ENCODE measurements around the gene CFAP90.

The CFAP90 gene

GRCh38 chr5:7816535-7816901, 34.4 kb downstream of the CFAP90 start:
- no peak for DNase-seq (ENCODE audit: low spot score)

- peak; percentile 69 for DNase-seq (ENCODE audit: low spot score)
Observed at GRCh38 chr5:7815892-7816534, 34.9 kb downstream of the CFAP90 start.

GRCh38 chr5:7814816-7815215, 36.1 kb downstream of the CFAP90 start:
- no peak for DNase-seq (ENCODE audit: low spot score)

- DNase-seq (ENCODE audit: low spot score) = no peak
Observed at GRCh38 chr5:7813576-7813975, 37.4 kb downstream of the CFAP90 start.

GRCh38 chr5:7813007-7813406, 37.9 kb downstream of the CFAP90 start:
- no peak for DNase-seq (ENCODE audit: low spot score)

- no peak for DNase-seq (ENCODE audit: low spot score)
Observed at GRCh38 chr5:7811715-7812114, 39.2 kb downstream of the CFAP90 start.

GRCh38 chr5:7808998-7809397, 41.9 kb downstream of the CFAP90 start:
- no peak for DNase-seq (ENCODE audit: low spot score)

GRCh38 chr5:7805379-7805778, 45.6 kb downstream of the CFAP90 start:
- DNase-seq (ENCODE audit: low spot score) = no peak

- DNase-seq (ENCODE audit: low spot score) = no peak
Observed at GRCh38 chr5:7803937-7804336, 47.0 kb downstream of the CFAP90 start.

- no peak for DNase-seq (ENCODE audit: low spot score)
Observed at GRCh38 chr5:7802855-7803254, 48.1 kb downstream of the CFAP90 start.

- DNase-seq (ENCODE audit: low spot score) = no peak
Observed at GRCh38 chr5:7801891-7802614, 48.9 kb downstream of the CFAP90 start.

- DNase-seq (ENCODE audit: low spot score) = no peak
Observed at GRCh38 chr5:7795306-7795705, 55.6 kb downstream of the CFAP90 start.

GRCh38 chr5:7794823-7795222, 56.1 kb downstream of the CFAP90 start:
- DNase-seq (ENCODE audit: low spot score) = no peak

- DNase-seq (ENCODE audit: low spot score) = peak; percentile 36
Observed at GRCh38 chr5:7794311-7794710, 56.6 kb downstream of the CFAP90 start.

- DNase-seq (ENCODE audit: low spot score) = no peak
Observed at GRCh38 chr5:7793895-7794294, 57.0 kb downstream of the CFAP90 start.

GRCh38 chr5:7789567-7789966, 61.4 kb downstream of the CFAP90 start:
- DNase-seq (ENCODE audit: low spot score) = no peak

- no peak for DNase-seq (ENCODE audit: low spot score)
Observed at GRCh38 chr5:7787770-7788169, 63.2 kb downstream of the CFAP90 start.

GRCh38 chr5:7784683-7785380, 66.1 kb downstream of the CFAP90 start:
- no peak for DNase-seq (ENCODE audit: low spot score)

- no peak for DNase-seq (ENCODE audit: low spot score)
Observed at GRCh38 chr5:7781899-7782298, 69.0 kb downstream of the CFAP90 start.
